Gastrocnemius medialis (tissue), 4 donors: ENCODE results near the gene USP2.

Experiments used
- CTCF ChIP-seq, 5 experiments: fragments of 450-650 bp in 3 of 5; fragments of 200-600 bp in 2 of 5; sonication (generic) in 2 of 5; IDR thresholded peaks in 4 of 5; conservative IDR thresholded peaks in 1 of 5; 1 replicate in 4 of 5; 2 replicates in 1 of 5; pipeline ENCODE4 v1.5.1; 2016 to 2019; ENCODE audit warnings: antibody characterized with exemption in 5 of 5, mild to moderate bottlenecking in 3 of 5, moderate library complexity in 3 of 5
- POLR2A ChIP-seq, 2 donors: fragments of 450-650 bp; IDR thresholded peaks; one replicate each; pipeline ENCODE4 v1.6.1; 2017; ENCODE audit warnings: antibody characterized with exemption in 2 of 2, mild to moderate bottlenecking in 2 of 2, moderate library complexity in 2 of 2

- TF ChIP-seq CTCF (IDR thresholded peaks at IDR 0.05 in 4 of 5, conservative IDR thresholded peaks at IDR 0.05 in 1 of 5) (no peak), POLR2A (IDR thresholded peaks at IDR 0.05) (no peak)
These were observed 43.3 kb upstream of the USP2 start for GRCh38 chr11:119424775-119425174.
